Esophagus squamous epithelium (tissue), 4 donors: ENCODE data around the gene TFAP2A.

Source experiments
- CTCF ChIP-seq, 6 experiments: fragments of 450-650 bp in 4 of 6; fragments of 200-600 bp in 2 of 6; sonication (generic) in 2 of 6; IDR thresholded peaks; one replicate each; pipeline ENCODE4 v1.5.1; 2016 to 2019; ENCODE audit warnings: antibody characterized with exemption in 6 of 6, mild to moderate bottlenecking in 4 of 6, moderate library complexity in 4 of 6
- POLR2A ChIP-seq, 4 donors: fragments of 450-650 bp; IDR thresholded peaks; one replicate each; pipeline ENCODE4 v1.6.1; 2017; ENCODE audit warnings: antibody characterized with exemption in 4 of 4, mild to moderate bottlenecking in 4 of 4, moderate library complexity in 3 of 4

GRCh38 chr6:10363911-10364310 lies 51.0 kb downstream of the TFAP2A start:
- TF ChIP-seq POLR2A (IDR thresholded peaks at IDR 0.05) (no peak), CTCF (IDR thresholded peaks at IDR 0.05) (no peak)
